Measurements from ENCODE around the gene FAM229A. TPM values are rescaled to one million over a fixed set of nuclear protein-coding genes. Genes with fewer than 3 reads are reported as not detected.
A peak's percentile ranks its signal among the peaks of the same experiment; 100 is the strongest.

Gene FAM229A
- total and polyA plus RNA-seq, 9 of the 15 experiments (the other 6 are each of a cell fraction or from before 2014, with no cell fraction given), result 0.04 to 21.6 (median 7.4) TPM

DNA sequence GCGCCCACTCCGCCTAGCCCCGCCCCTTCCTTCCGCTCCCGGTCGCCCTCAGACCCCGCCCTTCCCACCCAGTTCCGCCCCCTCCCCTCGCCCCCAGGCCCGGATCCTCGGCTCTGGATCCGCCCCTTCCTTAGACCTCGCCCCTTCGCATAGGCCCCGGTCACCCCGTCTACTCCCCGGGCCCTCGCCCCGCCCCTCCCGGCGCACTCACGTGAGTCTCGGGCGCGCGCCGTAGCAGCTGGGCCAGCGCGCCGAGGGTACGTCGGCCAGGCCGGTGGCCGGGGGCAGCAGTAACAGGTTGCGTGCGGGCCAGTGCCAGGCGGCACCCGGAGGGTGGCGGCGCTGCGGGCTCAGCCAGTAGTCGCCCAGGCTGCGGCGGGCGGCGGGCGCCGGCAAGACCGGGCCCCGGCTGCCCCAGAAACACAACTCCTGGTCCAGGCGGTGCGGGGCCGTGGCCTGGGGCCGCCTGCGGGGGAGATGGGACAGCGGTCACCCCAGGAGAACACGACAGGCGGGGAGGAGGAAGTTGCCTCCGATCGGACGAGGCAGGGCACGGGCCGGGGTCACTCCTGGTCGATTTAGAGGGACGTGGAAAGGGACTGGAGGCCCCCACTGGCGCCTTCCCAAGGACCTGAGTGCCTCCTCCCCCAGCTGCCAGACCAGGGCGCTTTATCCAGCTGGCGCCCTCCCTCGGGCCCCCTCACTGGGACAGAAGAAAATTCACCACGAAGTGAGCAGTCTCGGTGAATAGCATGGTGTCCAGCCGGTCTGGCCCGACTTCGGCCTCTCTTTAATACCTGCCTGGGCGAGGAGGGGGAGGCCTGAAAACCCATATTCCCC, 10.7 kb downstream of the FAM229A start:
- Histone ChIP-seq H3K4me2 (ENCODE audit: insufficient read depth, low read length) (peak overlapping the region; percentile 91), H4K20me1 (replicated peaks; ENCODE audit: control insufficient read depth, insufficient read depth, low read length) (0 out of 2 replicates have a peak, but pooled peaks cover 6% of the 10 kb centered on the region), H3K36me3 (ENCODE audit: control insufficient read depth, insufficient read depth, low read length) (peaks cover 7% of the 10 kb centered on the region; the same call in 1 of the 3 replicates), H3K27me3 (ENCODE audit: control insufficient read depth in 2 of 2, insufficient read depth in 2 of 2, low read length in 2 of 2) (no peaks in the 10 kb centered on the region), H3K9me1 (ENCODE audit: control insufficient read depth, insufficient read depth, low read length) (no peaks in the 10 kb centered on the region), H2AFZ (ENCODE audit: low read depth, low read length) (peak overlapping the region; percentile 100), H3K9ac (ENCODE audit: insufficient read depth in 1 of 2, low read depth in 2 of 2, low read length in 2 of 2) (peak overlapping the region; percentile 90 to 93), H3K4me1 (replicated peaks in 1 of 2; ENCODE audit: control insufficient read depth in 2 of 2, insufficient read depth in 2 of 2, low read length in 2 of 2) (peaks cover 29 to 44% of the 10 kb centered on the region in 2 experiments), H3K9me3 (replicated peaks; ENCODE audit: control insufficient read depth, insufficient read depth, low read depth, low read length) (no peaks in the 10 kb centered on the region; the same call in 1 of the 2 replicates), H3K27ac (ENCODE audit: extremely low read depth, low read depth, low read length) (peak overlapping the region; percentile 96), H3K79me2 (ENCODE audit: control insufficient read depth, insufficient read depth, low read length) (peaks cover 12% of the 10 kb centered on the region; the same call in 2 of the 3 replicates), H3K4me3 (peak overlapping the region; percentile 83)
- in situ Hi-C loops (cut with MboI) (no loop called here), intact Hi-C loops (cut with micrococcal nuclease) (loop anchor here (2.0 to 5.0 kb wide), 2 partner anchors 41 to 151 kb away; no protein-coding TSS in a partner anchor)
- ChIA-PET CTCF (ENCODE audit: low intra/inter-chr PET ratio) (no interaction called here), POLR2A (interaction anchor here (0.5 to 3.8 kb wide), 13 partner anchors 9 to 498 kb away, joined by 3 to 30 read pairs (median 5); partner anchors contain the start of gene MARCKSL1)
- no peak for FAIRE-seq
- DNase-seq (ENCODE audit: extremely low read depth in 1 of 4, low spot score in 3 of 4), result peak; percentile 99 to 100 (median 100)
- peak; percentile 95 for ATAC-seq
- WGBS (ENCODE audit: insufficient coverage, low coverage, missing lambda C conversion rate), result under 1% methylated on average over 55 of the region's 75 CpGs
- BruUV-seq (replicated peaks), result TSS peak; percentile 53
- peak; percentile 56 for TF ChIP-seq CBX1 (IDR thresholded peaks at IDR 0.05; ENCODE audit: low read depth)
- no peak for TF ChIP-seq NR2C1 (IDR thresholded peaks at IDR 0.05)
- no peak for TF ChIP-seq NR2C1 (tag; IDR thresholded peaks at IDR 0.05)
- no peak for TF ChIP-seq DMBX1 (CRISPR knock-in tag; IDR thresholded peaks at IDR 0.05; ENCODE audit: borderline replicate concordance)
- peak; percentile 67 for TF ChIP-seq CCNT2 (IDR thresholded peaks at IDR 0.05; ENCODE audit: borderline replicate concordance, extremely low read depth, insufficient read length, low read depth, low read length)
- no peak for TF ChIP-seq ETV1 (tag; conservative IDR thresholded peaks at IDR 0.05; ENCODE audit: low read depth)
- TF ChIP-seq, protein P1, sequence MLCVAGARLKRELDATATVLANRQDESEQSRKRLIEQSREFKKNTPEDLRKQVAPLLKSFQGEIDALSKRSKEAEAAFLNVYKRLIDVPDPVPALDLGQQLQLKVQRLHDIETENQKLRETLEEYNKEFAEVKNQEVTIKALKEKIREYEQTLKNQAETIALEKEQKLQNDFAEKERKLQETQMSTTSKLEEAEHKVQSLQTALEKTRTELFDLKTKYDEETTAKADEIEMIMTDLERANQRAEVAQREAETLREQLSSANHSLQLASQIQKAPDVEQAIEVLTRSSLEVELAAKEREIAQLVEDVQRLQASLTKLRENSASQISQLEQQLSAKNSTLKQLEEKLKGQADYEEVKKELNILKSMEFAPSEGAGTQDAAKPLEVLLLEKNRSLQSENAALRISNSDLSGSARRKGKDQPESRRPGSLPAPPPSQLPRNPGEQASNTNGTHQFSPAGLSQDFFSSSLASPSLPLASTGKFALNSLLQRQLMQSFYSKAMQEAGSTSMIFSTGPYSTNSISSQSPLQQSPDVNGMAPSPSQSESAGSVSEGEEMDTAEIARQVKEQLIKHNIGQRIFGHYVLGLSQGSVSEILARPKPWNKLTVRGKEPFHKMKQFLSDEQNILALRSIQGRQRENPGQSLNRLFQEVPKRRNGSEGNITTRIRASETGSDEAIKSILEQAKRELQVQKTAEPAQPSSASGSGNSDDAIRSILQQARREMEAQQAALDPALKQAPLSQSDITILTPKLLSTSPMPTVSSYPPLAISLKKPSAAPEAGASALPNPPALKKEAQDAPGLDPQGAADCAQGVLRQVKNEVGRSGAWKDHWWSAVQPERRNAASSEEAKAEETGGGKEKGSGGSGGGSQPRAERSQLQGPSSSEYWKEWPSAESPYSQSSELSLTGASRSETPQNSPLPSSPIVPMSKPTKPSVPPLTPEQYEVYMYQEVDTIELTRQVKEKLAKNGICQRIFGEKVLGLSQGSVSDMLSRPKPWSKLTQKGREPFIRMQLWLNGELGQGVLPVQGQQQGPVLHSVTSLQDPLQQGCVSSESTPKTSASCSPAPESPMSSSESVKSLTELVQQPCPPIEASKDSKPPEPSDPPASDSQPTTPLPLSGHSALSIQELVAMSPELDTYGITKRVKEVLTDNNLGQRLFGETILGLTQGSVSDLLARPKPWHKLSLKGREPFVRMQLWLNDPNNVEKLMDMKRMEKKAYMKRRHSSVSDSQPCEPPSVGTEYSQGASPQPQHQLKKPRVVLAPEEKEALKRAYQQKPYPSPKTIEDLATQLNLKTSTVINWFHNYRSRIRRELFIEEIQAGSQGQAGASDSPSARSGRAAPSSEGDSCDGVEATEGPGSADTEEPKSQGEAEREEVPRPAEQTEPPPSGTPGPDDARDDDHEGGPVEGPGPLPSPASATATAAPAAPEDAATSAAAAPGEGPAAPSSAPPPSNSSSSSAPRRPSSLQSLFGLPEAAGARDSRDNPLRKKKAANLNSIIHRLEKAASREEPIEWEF (CRISPR knock-in tag; IDR thresholded peaks at IDR 0.05), result no peak
- TF ChIP-seq, protein P2, sequence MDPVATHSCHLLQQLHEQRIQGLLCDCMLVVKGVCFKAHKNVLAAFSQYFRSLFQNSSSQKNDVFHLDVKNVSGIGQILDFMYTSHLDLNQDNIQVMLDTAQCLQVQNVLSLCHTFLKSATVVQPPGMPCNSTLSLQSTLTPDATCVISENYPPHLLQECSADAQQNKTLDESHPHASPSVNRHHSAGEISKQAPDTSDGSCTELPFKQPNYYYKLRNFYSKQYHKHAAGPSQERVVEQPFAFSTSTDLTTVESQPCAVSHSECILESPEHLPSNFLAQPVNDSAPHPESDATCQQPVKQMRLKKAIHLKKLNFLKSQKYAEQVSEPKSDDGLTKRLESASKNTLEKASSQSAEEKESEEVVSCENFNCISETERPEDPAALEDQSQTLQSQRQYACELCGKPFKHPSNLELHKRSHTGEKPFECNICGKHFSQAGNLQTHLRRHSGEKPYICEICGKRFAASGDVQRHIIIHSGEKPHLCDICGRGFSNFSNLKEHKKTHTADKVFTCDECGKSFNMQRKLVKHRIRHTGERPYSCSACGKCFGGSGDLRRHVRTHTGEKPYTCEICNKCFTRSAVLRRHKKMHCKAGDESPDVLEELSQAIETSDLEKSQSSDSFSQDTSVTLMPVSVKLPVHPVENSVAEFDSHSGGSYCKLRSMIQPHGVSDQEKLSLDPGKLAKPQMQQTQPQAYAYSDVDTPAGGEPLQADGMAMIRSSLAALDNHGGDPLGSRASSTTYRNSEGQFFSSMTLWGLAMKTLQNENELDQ (CRISPR knock-in tag; IDR thresholded peaks at IDR 0.05; ENCODE audit: borderline replicate concordance), result no peak
- TF ChIP-seq ZBED1 (IDR thresholded peaks at IDR 0.05), result no peak
- TF ChIP-seq POLR3G (IDR thresholded peaks at IDR 0.05; ENCODE audit: extremely low read depth, insufficient read length, insufficient replicate concordance), result no peak
- TF ChIP-seq SIN3A (IDR thresholded peaks at IDR 0.05; ENCODE audit: borderline replicate concordance in 2 of 2, control insufficient read depth in 1 of 2, low read depth in 2 of 2, low read length in 2 of 2), result peak; percentile 86 to 90; a peak in 2 of 4 replicates
- TF ChIP-seq MAFF (IDR thresholded peaks at IDR 0.05; ENCODE audit: low read length), result no peak
- no peak for TF ChIP-seq ASH1L (IDR thresholded peaks at IDR 0.05; ENCODE audit: borderline replicate concordance, low read depth, partially characterized antibody)

Data from K562 (cell line).